GM23338 (cell line): ENCODE results near the gene SORCS2. TPM values are rescaled to one million over a fixed set of nuclear protein-coding genes. Genes with fewer than 3 reads are reported as not detected.

Experiments
- ATAC-seq: fragments of 200-7000 bp; cut with Tn5 transposase; 3 replicates; pipeline ENCODE4 v1.9.1; 2020
- DNase-seq: peaks from one replicate; pipeline ENCODE4 v3.0.0-alpha.2; 2015; ENCODE audit warnings: low spot score
- H2AFZ ChIP-seq: fragments of 200-600 bp; sonication (generic); 2 replicates; pipeline ENCODE4 v1.8.0; 2016; ENCODE audit warnings: antibody characterized with exemption, mild to moderate bottlenecking, moderate library complexity
- H3F3A ChIP-seq: fragments of 200-600 bp; sonication (generic); replicated peaks from 2 replicates; pipeline ENCODE4 v1.8.0; 2017; ENCODE audit warnings: antibody characterized with exemption, mixed run types, low read depth
- H3K27ac ChIP-seq: fragments of 200-600 bp; sonication (generic); 2 replicates; pipeline ENCODE4 v1.6.1; 2016; ENCODE audit warnings: low read depth
- H3K27me3 ChIP-seq: fragments of 200-600 bp; sonication (generic); 2 replicates; pipeline ENCODE4 v1.8.0; 2016; ENCODE audit warnings: mild to moderate bottlenecking, mixed run types, moderate library complexity; ENCODE audit not compliant: insufficient read depth
- H3K36me3 ChIP-seq: fragments of 200-600 bp; sonication (generic); 2 replicates; pipeline ENCODE4 v1.8.0; 2016; ENCODE audit warnings: mild to moderate bottlenecking; ENCODE audit not compliant: insufficient read depth
- H3K4me1 ChIP-seq: fragments of 200-600 bp; sonication (generic); 2 replicates; pipeline ENCODE4 v1.8.0; 2016; ENCODE audit warnings: mild to moderate bottlenecking, moderate library complexity; ENCODE audit not compliant: insufficient read depth
- H3K4me2 ChIP-seq: fragments of 200-600 bp; sonication (generic); 2 replicates; pipeline ENCODE4 v1.7.1; 2017; ENCODE audit warnings: mixed run types
- H3K4me3 ChIP-seq: fragments of 200-600 bp; sonication (generic); 2 replicates; pipeline ENCODE4 v1.6.1; 2016; ENCODE audit warnings: mixed run types
- H3K79me2 ChIP-seq: fragments of 200-600 bp; sonication (generic); replicated peaks from 2 replicates; pipeline ENCODE4 v1.8.0; 2017; ENCODE audit warnings: mild to moderate bottlenecking; ENCODE audit not compliant: insufficient read depth
- H3K9me2 ChIP-seq: fragments of 200-600 bp; sonication (generic); 2 replicates; pipeline ENCODE4 v1.8.0; 2017; ENCODE audit not compliant: insufficient read depth
- H4K20me1 ChIP-seq: fragments of 200-600 bp; sonication (generic); replicated peaks from 2 replicates; pipeline ENCODE4 v1.8.0; 2017; ENCODE audit warnings: mild to moderate bottlenecking; ENCODE audit not compliant: insufficient read depth
- H3K27ac Mint-ChIP-seq: 2 replicates; pipeline ENCODE4 v1.8.0; 2020; ENCODE audit warnings: inconsistent platforms, mild to moderate bottlenecking, moderate library complexity, mixed read lengths
- H3K27me3 Mint-ChIP-seq: 3 replicates; pipeline ENCODE4 v1.8.0; 2022; ENCODE audit warnings: low read depth, mild to moderate bottlenecking, moderate library complexity, mixed read lengths, inconsistent platforms; ENCODE audit not compliant: insufficient read depth, poor library complexity
- H3K36me3 Mint-ChIP-seq: 3 replicates; pipeline ENCODE4 v1.8.0; 2021; ENCODE audit warnings: low read depth, mild to moderate bottlenecking, inconsistent platforms, moderate library complexity, mixed read lengths
- H3K4me1 Mint-ChIP-seq: 3 replicates; pipeline ENCODE4 v1.8.0; 2020; ENCODE audit warnings: mild to moderate bottlenecking, inconsistent platforms, mixed read lengths
- H3K4me3 Mint-ChIP-seq: 3 replicates; pipeline ENCODE4 v1.8.0; 2021; ENCODE audit warnings: moderate library complexity, mild to moderate bottlenecking, inconsistent platforms, mixed read lengths
- H3K9me3 Mint-ChIP-seq: 3 replicates; pipeline ENCODE4 v1.8.0; 2020; ENCODE audit warnings: moderate library complexity, mild to moderate bottlenecking, inconsistent platforms, mixed read lengths
- CREB1 ChIP-seq: fragments of 250-450 bp; sonication (Bioruptor Pico); IDR thresholded peaks from 2 replicates; pipeline ENCODE4 v1.5.0; 2020; ENCODE audit warnings: low read depth, mild to moderate bottlenecking, moderate library complexity
- EZH2 ChIP-seq: fragments of 200-600 bp; sonication (generic); IDR thresholded peaks from one replicate; pipeline ENCODE4 v1.8.0; 2017; ENCODE audit warnings: antibody characterized with exemption, mild to moderate bottlenecking, low read depth; ENCODE audit not compliant: unreplicated experiment
- JUNB ChIP-seq: IDR thresholded peaks from one replicate; pipeline ENCODE4 v1.6.1; 2016; ENCODE audit warnings: antibody characterized with exemption; ENCODE audit not compliant: unreplicated experiment
- NANOG ChIP-seq: IDR thresholded peaks from 2 replicates; pipeline ENCODE4 v1.6.1; 2016; ENCODE audit warnings: antibody characterized with exemption, borderline replicate concordance
- POLR2AphosphoS5 ChIP-seq: IDR thresholded peaks from 2 replicates; pipeline ENCODE4 v1.6.1; 2016; ENCODE audit warnings: antibody characterized with exemption, low read depth
- STAT1 ChIP-seq: IDR thresholded peaks from one replicate; pipeline ENCODE4 v1.6.1; 2016; ENCODE audit warnings: antibody characterized with exemption; ENCODE audit not compliant: unreplicated experiment
- ZNF114 ChIP-seq: fragments of 250-450 bp; sonication (Bioruptor Pico); IDR thresholded peaks from 2 replicates; pipeline ENCODE4 v1.5.0; 2020; ENCODE audit warnings: mild to moderate bottlenecking, moderate library complexity
- ZNF331 ChIP-seq: fragments of 250-450 bp; sonication (Bioruptor Pico); IDR thresholded peaks from 2 replicates; pipeline ENCODE4 v1.5.0; 2020; ENCODE audit warnings: low read depth, mild to moderate bottlenecking, moderate library complexity
- polyA plus RNA-seq: library from polyadenylated mRNA; unstranded; fragments of >200 nt; fragmentation: Nextera tagmentation; extraction: Ambion mirVana; gene quantifications from 2 replicates; pipeline ENCODE4 v1.2.1, GENCODE V29; 2016
- total RNA-seq: library from RNA; depleted of rRNA; stranded (reverse); fragments of >200 nt; shearing (Covaris generic); gene quantifications from 2 replicates; pipeline ENCODE4 v1.2.3, GENCODE V29; 2014
- TF ChIP-seq, protein P1 (sequence below): IDR thresholded peaks from 2 replicates; pipeline ENCODE4 v1.6.1; 2016; ENCODE audit warnings: antibody characterized with exemption
- TF ChIP-seq, protein P2 (sequence below), 2 experiments: fragments of 200-600 bp in 1 of 2; sonication (generic) in 1 of 2; conservative IDR thresholded peaks; 2 replicates each; pipeline versions ENCODE4 v1.5.1 to v1.6.1; 2016 to 2017; ENCODE audit warnings: antibody characterized with exemption in 2 of 2, low read depth in 2 of 2, mild to moderate bottlenecking in 2 of 2, moderate library complexity in 1 of 2
- TF ChIP-seq, protein P3 (sequence below): IDR thresholded peaks from one replicate; pipeline ENCODE4 v1.6.1; 2018; ENCODE audit warnings: antibody characterized with exemption; ENCODE audit not compliant: unreplicated experiment

The SORCS2 gene
- total and polyA plus RNA-seq, 2 experiments from 2014 or later = 0.47 to 2.4 TPM

DNA sequence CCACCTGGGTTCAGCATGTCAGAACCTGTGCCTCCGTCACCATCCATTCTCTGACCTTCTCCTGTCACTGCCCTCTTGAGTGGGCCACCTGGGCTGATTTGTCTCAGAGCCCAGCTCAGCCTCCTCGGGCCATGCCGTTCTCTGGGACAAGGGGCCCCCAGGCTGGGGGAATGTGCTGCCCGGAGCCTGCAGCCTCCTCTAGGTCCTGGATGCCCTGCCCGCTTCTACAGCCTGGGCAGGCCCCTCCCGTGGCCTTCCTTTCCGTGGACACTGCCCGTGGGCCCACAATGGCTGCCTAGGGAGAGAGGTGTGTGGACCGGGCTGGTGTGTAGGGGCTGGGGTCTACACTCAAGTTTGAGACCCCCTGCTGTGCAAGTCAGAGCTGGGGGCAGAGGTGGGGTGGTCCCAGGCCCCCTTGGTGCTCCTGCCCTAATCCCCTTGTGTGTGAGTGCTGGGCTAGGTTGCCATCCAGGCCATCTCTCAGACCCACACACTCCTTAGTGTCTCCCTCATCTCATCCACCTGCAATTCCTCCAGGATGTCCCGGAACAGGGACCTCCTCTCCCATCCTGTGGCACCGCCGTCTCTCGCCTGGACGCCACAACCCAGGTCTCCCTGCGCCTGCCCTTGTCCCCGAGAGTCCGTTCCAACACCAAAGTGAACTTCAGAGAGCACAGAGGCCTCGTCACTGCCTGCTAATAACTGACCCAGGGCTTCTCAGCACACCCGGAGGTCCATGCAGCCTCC, 230.0 kb downstream of the SORCS2 start:
- H3K36me3 ChIP-seq = no peaks in the 10 kb centered on the region
- 0 out of 3 replicates have a peak, but pooled peaks cover 2% of the 10 kb centered on the region for H3K36me3 Mint-ChIP-seq
- H3K27ac ChIP-seq = no peak overlapping the region
- H3K27me3 Mint-ChIP-seq = peaks cover 21% of the 10 kb centered on the region
- peaks cover 11% of the 10 kb centered on the region for H3K9me3 Mint-ChIP-seq
- no peak for ATAC-seq
- H4K20me1 ChIP-seq = no peaks in the 10 kb centered on the region
- H3K27me3 ChIP-seq = 0 out of 2 replicates have a peak, but pooled peaks cover 2% of the 10 kb centered on the region
- no peak overlapping the region for H2AFZ ChIP-seq
- H3K4me1 ChIP-seq = no peaks in the 10 kb centered on the region
- no peak overlapping the region for H3K4me2 ChIP-seq
- H3K4me1 Mint-ChIP-seq = peaks cover 7% of the 10 kb centered on the region
- DNase-seq = no peak
- H3K9me2 ChIP-seq = no peaks in the 10 kb centered on the region
- no peaks in the 10 kb centered on the region for H3K79me2 ChIP-seq
- H3K27ac Mint-ChIP-seq = no peak overlapping the region
- no peak overlapping the region for H3K4me3 Mint-ChIP-seq
- no peak for TF ChIP-seq JUNB
- TF ChIP-seq, protein P1, sequence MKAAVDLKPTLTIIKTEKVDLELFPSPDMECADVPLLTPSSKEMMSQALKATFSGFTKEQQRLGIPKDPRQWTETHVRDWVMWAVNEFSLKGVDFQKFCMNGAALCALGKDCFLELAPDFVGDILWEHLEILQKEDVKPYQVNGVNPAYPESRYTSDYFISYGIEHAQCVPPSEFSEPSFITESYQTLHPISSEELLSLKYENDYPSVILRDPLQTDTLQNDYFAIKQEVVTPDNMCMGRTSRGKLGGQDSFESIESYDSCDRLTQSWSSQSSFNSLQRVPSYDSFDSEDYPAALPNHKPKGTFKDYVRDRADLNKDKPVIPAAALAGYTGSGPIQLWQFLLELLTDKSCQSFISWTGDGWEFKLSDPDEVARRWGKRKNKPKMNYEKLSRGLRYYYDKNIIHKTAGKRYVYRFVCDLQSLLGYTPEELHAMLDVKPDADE = no peak
- TF ChIP-seq POLR2AphosphoS5 = no peak
- no peak for TF ChIP-seq ZNF114
- no peak for TF ChIP-seq CREB1 (CRISPR knock-in tag)
- TF ChIP-seq, protein P2, sequence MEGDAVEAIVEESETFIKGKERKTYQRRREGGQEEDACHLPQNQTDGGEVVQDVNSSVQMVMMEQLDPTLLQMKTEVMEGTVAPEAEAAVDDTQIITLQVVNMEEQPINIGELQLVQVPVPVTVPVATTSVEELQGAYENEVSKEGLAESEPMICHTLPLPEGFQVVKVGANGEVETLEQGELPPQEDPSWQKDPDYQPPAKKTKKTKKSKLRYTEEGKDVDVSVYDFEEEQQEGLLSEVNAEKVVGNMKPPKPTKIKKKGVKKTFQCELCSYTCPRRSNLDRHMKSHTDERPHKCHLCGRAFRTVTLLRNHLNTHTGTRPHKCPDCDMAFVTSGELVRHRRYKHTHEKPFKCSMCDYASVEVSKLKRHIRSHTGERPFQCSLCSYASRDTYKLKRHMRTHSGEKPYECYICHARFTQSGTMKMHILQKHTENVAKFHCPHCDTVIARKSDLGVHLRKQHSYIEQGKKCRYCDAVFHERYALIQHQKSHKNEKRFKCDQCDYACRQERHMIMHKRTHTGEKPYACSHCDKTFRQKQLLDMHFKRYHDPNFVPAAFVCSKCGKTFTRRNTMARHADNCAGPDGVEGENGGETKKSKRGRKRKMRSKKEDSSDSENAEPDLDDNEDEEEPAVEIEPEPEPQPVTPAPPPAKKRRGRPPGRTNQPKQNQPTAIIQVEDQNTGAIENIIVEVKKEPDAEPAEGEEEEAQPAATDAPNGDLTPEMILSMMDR (conservative IDR thresholded peaks at IDR 0.05; ENCODE audit: low read depth in 2 of 2) = no peak
- H3K4me3 ChIP-seq = no peak overlapping the region
- H3F3A ChIP-seq = no peaks in the 10 kb centered on the region

DNA sequence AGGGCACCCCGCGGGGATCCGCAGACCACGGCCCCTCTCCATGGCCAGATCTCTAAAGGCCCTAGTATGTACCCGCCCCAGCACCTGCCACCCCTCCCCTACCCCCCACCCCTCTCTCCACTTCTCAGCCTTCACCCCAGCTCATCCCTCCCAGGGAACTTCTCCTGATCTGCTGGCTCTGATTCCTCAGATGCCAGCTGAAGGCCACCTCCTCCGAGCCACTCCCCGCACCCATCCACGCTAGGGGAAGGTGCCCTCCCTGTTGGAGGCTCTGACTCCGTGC, 230.5 kb downstream of the SORCS2 start:
- ATAC-seq = no peak
- H3K27me3 Mint-ChIP-seq = peaks cover 17% of the 10 kb centered on the region
- TF ChIP-seq, protein P3, sequence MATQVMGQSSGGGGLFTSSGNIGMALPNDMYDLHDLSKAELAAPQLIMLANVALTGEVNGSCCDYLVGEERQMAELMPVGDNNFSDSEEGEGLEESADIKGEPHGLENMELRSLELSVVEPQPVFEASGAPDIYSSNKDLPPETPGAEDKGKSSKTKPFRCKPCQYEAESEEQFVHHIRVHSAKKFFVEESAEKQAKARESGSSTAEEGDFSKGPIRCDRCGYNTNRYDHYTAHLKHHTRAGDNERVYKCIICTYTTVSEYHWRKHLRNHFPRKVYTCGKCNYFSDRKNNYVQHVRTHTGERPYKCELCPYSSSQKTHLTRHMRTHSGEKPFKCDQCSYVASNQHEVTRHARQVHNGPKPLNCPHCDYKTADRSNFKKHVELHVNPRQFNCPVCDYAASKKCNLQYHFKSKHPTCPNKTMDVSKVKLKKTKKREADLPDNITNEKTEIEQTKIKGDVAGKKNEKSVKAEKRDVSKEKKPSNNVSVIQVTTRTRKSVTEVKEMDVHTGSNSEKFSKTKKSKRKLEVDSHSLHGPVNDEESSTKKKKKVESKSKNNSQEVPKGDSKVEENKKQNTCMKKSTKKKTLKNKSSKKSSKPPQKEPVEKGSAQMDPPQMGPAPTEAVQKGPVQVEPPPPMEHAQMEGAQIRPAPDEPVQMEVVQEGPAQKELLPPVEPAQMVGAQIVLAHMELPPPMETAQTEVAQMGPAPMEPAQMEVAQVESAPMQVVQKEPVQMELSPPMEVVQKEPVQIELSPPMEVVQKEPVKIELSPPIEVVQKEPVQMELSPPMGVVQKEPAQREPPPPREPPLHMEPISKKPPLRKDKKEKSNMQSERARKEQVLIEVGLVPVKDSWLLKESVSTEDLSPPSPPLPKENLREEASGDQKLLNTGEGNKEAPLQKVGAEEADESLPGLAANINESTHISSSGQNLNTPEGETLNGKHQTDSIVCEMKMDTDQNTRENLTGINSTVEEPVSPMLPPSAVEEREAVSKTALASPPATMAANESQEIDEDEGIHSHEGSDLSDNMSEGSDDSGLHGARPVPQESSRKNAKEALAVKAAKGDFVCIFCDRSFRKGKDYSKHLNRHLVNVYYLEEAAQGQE = no peak
- no peak for TF ChIP-seq NANOG
- TF ChIP-seq, protein P2 (conservative IDR thresholded peaks at IDR 0.05; ENCODE audit: low read depth in 2 of 2) = no peak
- TF ChIP-seq ZNF331 = no peak
- TF ChIP-seq JUNB = no peak
- TF ChIP-seq EZH2 = no peak
- no peak for TF ChIP-seq CREB1 (CRISPR knock-in tag)
- no peak for TF ChIP-seq STAT1
- no peak for TF ChIP-seq POLR2AphosphoS5

More for the DNA sequence above, 230.5 kb downstream of the SORCS2 start:
- Mint-ChIP-seq H3K4me3 (no peak overlapping the region), H3K36me3 (0 out of 3 replicates have a peak, but pooled peaks cover 2% of the 10 kb centered on the region), H3K4me1 (peaks cover 9% of the 10 kb centered on the region), H3K27ac (no peak overlapping the region), H3K9me3 (peaks cover 11% of the 10 kb centered on the region)
- Histone ChIP-seq H3K4me2 (no peak overlapping the region), H3K4me3 (no peak overlapping the region), H3K79me2 (no peaks in the 10 kb centered on the region), H4K20me1 (no peaks in the 10 kb centered on the region), H3F3A (no peaks in the 10 kb centered on the region), H3K27ac (no peak overlapping the region), H3K9me2 (no peaks in the 10 kb centered on the region), H3K27me3 (no peaks in the 10 kb centered on the region), H3K36me3 (no peaks in the 10 kb centered on the region), H3K4me1 (peaks cover under 1% of the 10 kb centered on the region; the same call in 1 of the 2 replicates), H2AFZ (no peak overlapping the region)
- DNase-seq = no peak
